Tibial artery (tissue), 4 donors: ENCODE results near the gene KAZN.

Source experiments
- DNase-seq, 2 donors: peaks; one replicate each; pipeline ENCODE4 v3.0.0-alpha.2; 2019
- H3K27ac ChIP-seq, 2 donors: fragments of 200-600 bp; sonication (generic) in 1 of 2; 1 replicate in 1 of 2; 2 replicates in 1 of 2; pipeline ENCODE4 v1.5.1; 2018 to 2019; ENCODE audit warnings: mild to moderate bottlenecking in 1 of 2
- H3K27me3 ChIP-seq, 2 donors: fragments of 200-600 bp; sonication (generic) in 1 of 2; one replicate each; pipeline versions ENCODE4 v1.5.1 to v1.6.0; 2016 to 2019
- H3K36me3 ChIP-seq, 3 donors: fragments of 200-600 bp; sonication (generic) in 2 of 3; one replicate each; pipeline ENCODE4 v1.5.1; 2016 to 2019; ENCODE audit warnings: mild to moderate bottlenecking in 2 of 3
- H3K4me1 ChIP-seq, 4 donors: fragments of 200-600 bp; sonication (generic) in 2 of 4; 1 replicate in 3 of 4; 2 replicates in 1 of 4; pipeline ENCODE4 v1.5.1; 2016 to 2019
- H3K4me3 ChIP-seq, 2 donors: fragments of 200-600 bp; sonication (generic) in 1 of 2; 1 replicate in 1 of 2; 2 replicates in 1 of 2; pipeline ENCODE4 v1.5.1; 2018 to 2019; ENCODE audit warnings: mild to moderate bottlenecking in 2 of 2
- H3K9me3 ChIP-seq, 3 donors: fragments of 200-600 bp; sonication (generic) in 1 of 3; one replicate each; pipeline ENCODE4 v1.5.1; 2016 to 2019
- CTCF ChIP-seq, 2 experiments: fragments of 200-600 bp in 1 of 2; fragments of 450-650 bp in 1 of 2; IDR thresholded peaks; one replicate each; pipeline ENCODE4 v1.5.1; 2017 to 2019; ENCODE audit warnings: antibody characterized with exemption in 2 of 2, mild to moderate bottlenecking in 1 of 2, moderate library complexity in 1 of 2
- intact Hi-C: fragments of 100-400 bp; cut with DNase I; formaldehyde crosslinking; loops from one replicate; pipeline ENCODE4 v1.15.0; 2023; ENCODE audit warnings: low total_unique reads

KAZN gene

GRCh38 chr1:14676400-14676799, 77.9 kb downstream of the KAZN start:
- Histone ChIP-seq H3K36me3 (no peaks in the 10 kb centered on the region), H3K27ac (no peak overlapping the region), H3K9me3 (no peaks in the 10 kb centered on the region), H3K4me3 (no peak overlapping the region), H3K27me3 (peaks cover 0 to 9% of the 10 kb centered on the region in 2 donors), H3K4me1 (no peaks in the 10 kb centered on the region)
- intact Hi-C loops, result no loop called here
- TF ChIP-seq CTCF (IDR thresholded peaks at IDR 0.05), result no peak
- DNase-seq, result no peak

DNA sequence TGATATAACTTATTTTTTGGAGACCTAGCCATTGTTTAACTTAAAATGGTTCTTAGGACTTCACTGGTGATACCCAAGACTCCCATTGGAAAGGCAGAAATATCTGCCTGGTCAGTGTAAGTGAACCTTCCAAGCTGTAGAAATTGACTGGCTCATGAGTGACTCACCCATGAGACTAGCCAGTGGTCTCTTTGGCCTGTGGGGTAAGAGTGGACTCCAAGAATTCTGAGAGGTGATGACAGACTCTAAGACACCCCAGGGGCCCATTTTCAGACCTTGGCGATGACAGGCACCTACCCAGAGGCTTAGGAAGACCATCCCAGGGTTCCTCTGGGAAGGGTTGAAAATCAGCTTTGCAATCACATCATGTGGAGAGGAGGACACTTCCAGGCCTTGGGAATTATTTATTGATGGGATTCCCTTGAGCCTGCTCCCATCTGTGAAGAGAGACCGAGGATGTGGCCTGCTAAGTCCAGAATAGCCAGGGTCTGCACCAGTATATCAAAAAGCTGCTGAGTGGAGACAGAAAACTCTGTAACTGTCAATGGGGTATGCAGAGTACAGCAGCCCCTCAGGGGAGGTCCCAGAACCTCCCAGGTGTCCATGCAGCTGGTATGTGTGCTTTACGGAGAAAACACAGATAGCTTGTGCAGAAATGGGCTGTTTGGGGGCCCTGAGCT, 78.9 kb downstream of the KAZN start:
- no peak overlapping the region for H3K27ac ChIP-seq
- H3K4me3 ChIP-seq, result no peak overlapping the region
- H3K36me3 ChIP-seq, result no peaks in the 10 kb centered on the region
- no peaks in the 10 kb centered on the region for H3K4me1 ChIP-seq
- TF ChIP-seq CTCF (IDR thresholded peaks at IDR 0.05), result no peak
- DNase-seq, result no peak
- intact Hi-C loops, result no loop called here
- peaks cover 0 to 9% of the 10 kb centered on the region in 2 donors for H3K27me3 ChIP-seq
- no peaks in the 10 kb centered on the region for H3K9me3 ChIP-seq

DNA sequence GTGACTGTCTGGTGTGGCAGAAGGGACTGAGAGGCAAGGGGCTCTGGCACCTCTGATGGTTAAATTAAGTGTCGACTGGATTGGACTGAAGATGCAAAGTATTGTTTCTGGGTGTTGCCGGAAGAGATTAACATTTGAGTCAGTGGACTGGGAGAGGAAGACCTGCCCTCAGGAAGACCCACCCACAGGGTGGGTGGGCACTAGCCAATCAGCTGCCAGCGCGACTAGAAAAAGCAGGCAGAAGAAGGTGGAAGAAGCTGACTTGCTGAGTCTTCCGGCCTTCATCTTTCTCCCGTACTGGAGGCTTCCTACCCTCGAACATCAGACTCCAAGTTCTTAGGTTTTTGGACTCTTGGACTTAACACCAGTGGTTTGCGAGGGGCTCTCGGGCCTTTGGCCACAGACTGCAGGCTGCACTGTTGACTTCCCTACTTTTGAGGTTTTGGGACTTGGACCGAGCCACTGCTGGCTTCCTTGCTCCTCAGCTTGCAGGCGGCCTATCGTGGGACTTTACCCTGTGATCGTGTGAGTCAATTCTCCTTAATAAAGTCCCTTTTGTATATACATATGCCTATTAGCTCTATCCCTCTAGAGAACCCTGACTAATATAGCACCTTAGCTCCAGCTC, 79.6 kb downstream of the KAZN start:
- no peak overlapping the region for H3K4me3 ChIP-seq
- peaks cover 0 to 6% of the 10 kb centered on the region in 2 donors for H3K27me3 ChIP-seq
- no peak for TF ChIP-seq CTCF (IDR thresholded peaks at IDR 0.05)
- H3K9me3 ChIP-seq, result no peaks in the 10 kb centered on the region
- no peaks in the 10 kb centered on the region for H3K36me3 ChIP-seq
- no peaks in the 10 kb centered on the region for H3K4me1 ChIP-seq
- H3K27ac ChIP-seq, result no peak overlapping the region
- intact Hi-C loops, result no loop called here
- DNase-seq, result no peak

- DNase-seq, result no peak
- H3K27me3 ChIP-seq, result peaks cover 0 to 6% of the 10 kb centered on the region in 2 donors
- H3K27ac ChIP-seq, result no peak overlapping the region
- no peak for TF ChIP-seq CTCF (IDR thresholded peaks at IDR 0.05)
- no peaks in the 10 kb centered on the region for H3K4me1 ChIP-seq
- intact Hi-C loops, result no loop called here
- H3K9me3 ChIP-seq, result peaks cover 0 to 1% (median 0%) of the 10 kb centered on the region in 3 donors
- H3K36me3 ChIP-seq, result no peaks in the 10 kb centered on the region
- no peak overlapping the region for H3K4me3 ChIP-seq
Measured at GRCh38 chr1:14679027-14679688, 80.7 kb downstream of the KAZN start.

DNA sequence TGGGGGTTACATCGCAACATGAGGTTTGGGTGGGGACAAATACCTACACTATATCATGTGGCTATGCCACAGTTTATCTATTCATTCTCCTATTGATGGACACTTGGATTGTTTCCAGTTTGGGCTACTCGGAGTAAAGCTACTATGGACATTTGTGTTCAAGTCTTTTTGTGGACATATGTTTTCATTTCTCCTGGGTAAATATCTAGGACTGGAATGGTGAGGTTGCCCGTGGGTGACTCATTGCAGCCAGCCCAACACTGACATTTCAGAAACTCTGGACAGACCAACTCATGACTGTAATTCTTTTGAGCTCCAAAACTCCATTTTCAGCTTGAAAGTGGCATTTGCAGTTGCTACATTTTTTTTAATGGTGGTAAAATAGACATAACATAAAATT, 82.7 kb downstream of the KAZN start:
- Histone ChIP-seq H3K36me3 (no peaks in the 10 kb centered on the region), H3K4me3 (no peak overlapping the region), H3K9me3 (peaks cover 0 to 15% (median 8%) of the 10 kb centered on the region in 3 donors), H3K27me3 (peaks cover 0 to 6% of the 10 kb centered on the region in 2 donors), H3K4me1 (no peaks in the 10 kb centered on the region), H3K27ac (no peak overlapping the region)
- no peak for DNase-seq
- intact Hi-C loops, result no loop called here
- no peak for TF ChIP-seq CTCF (IDR thresholded peaks at IDR 0.05)
